H9 (cell line): ENCODE measurements around the gene IL17REL. TPM values are rescaled to one million over a fixed set of nuclear protein-coding genes. Genes with fewer than 3 reads are reported as not detected.
A peak's percentile ranks its signal among the peaks of the same experiment; 100 is the strongest.

Experiments used
- DNase-seq: peaks from one replicate; pipeline ENCODE4 v3.0.0-alpha.2; 2017
- H2AFZ ChIP-seq: one replicate; pipeline ENCODE4 v1.6.1; 2013; ENCODE audit warnings: mild to moderate bottlenecking, low read length, control low read depth, moderate library complexity
- H2AK5ac ChIP-seq: 2 replicates; pipeline ENCODE4 v1.6.1; 2013; ENCODE audit warnings: low read length, control low read depth, mixed read lengths; ENCODE audit not compliant: insufficient read length
- H2BK120ac ChIP-seq: one replicate; pipeline ENCODE4 v1.6.1; 2013; ENCODE audit warnings: low read depth, mild to moderate bottlenecking, low read length, control low read depth, inconsistent platforms; ENCODE audit not compliant: poor library complexity, severe bottlenecking
- H2BK12ac ChIP-seq: 2 replicates; pipeline ENCODE4 v1.6.1; 2013; ENCODE audit warnings: low read length, control low read depth, mixed read lengths, low read depth; ENCODE audit not compliant: insufficient read length
- H2BK15ac ChIP-seq: 2 replicates; pipeline ENCODE4 v1.6.1; 2013; ENCODE audit warnings: low read depth, low read length, control low read depth
- H2BK20ac ChIP-seq: one replicate; pipeline ENCODE4 v1.6.1; 2013; ENCODE audit warnings: low read depth, mild to moderate bottlenecking, low read length, control low read depth, inconsistent platforms; ENCODE audit not compliant: poor library complexity, severe bottlenecking
- H2BK5ac ChIP-seq: 2 replicates; pipeline ENCODE4 v1.6.1; 2013; ENCODE audit warnings: low read length, control low read depth, mixed read lengths; ENCODE audit not compliant: insufficient read length
- H3K14ac ChIP-seq: 2 replicates; pipeline ENCODE4 v1.6.1; 2013; ENCODE audit warnings: low read length, control low read depth; ENCODE audit not compliant: insufficient read depth
- H3K18ac ChIP-seq: 2 replicates; pipeline ENCODE4 v1.6.1; 2013; ENCODE audit warnings: low read depth, mild to moderate bottlenecking, mixed read lengths, low read length, control low read depth; ENCODE audit not compliant: insufficient read length
- H3K23ac ChIP-seq: 2 replicates; pipeline ENCODE4 v1.6.1; 2013; ENCODE audit warnings: low read length, control low read depth, mixed read lengths, low read depth; ENCODE audit not compliant: insufficient read length
- H3K23me2 ChIP-seq: 2 replicates; pipeline ENCODE4 v1.6.1; 2013; ENCODE audit warnings: low read depth, mild to moderate bottlenecking, mixed read lengths, low read length, control low read depth; ENCODE audit not compliant: insufficient read length, poor library complexity, severe bottlenecking
- H3K27ac ChIP-seq: 2 replicates; pipeline ENCODE4 v1.5.1; 2013; ENCODE audit warnings: low read length, control low read depth, mixed read lengths, low read depth; ENCODE audit not compliant: insufficient read length
- H3K27me3 ChIP-seq: 2 replicates; pipeline ENCODE4 v1.6.1; 2013; ENCODE audit warnings: low read length, control low read depth, inconsistent platforms; ENCODE audit not compliant: insufficient read depth
- H3K4ac ChIP-seq: 2 replicates; pipeline ENCODE4 v1.6.1; 2013; ENCODE audit warnings: low read depth, mild to moderate bottlenecking, control low read depth, inconsistent platforms, low read length, moderate library complexity
- H3K4me1 ChIP-seq: 2 replicates; pipeline ENCODE4 v1.6.1; 2013; ENCODE audit warnings: low read length, control low read depth, inconsistent platforms; ENCODE audit not compliant: insufficient read depth
- H3K4me2 ChIP-seq: 2 replicates; pipeline ENCODE4 v1.6.1; 2013; ENCODE audit warnings: low read length, control low read depth, mixed read lengths; ENCODE audit not compliant: insufficient read length, insufficient read depth
- H3K56ac ChIP-seq: 2 replicates; pipeline ENCODE4 v1.6.1; 2013; ENCODE audit warnings: low read depth, mild to moderate bottlenecking, mixed read lengths, low read length, control low read depth; ENCODE audit not compliant: insufficient read length
- H3K79me1 ChIP-seq: 2 replicates; pipeline ENCODE4 v1.6.1; 2013; ENCODE audit warnings: low read depth, mild to moderate bottlenecking, moderate library complexity, low read length, control low read depth, inconsistent platforms; ENCODE audit not compliant: insufficient read depth, poor library complexity, severe bottlenecking
- H3K79me2 ChIP-seq: 2 replicates; pipeline ENCODE4 v1.6.1; 2013; ENCODE audit warnings: low read length, control low read depth, inconsistent platforms; ENCODE audit not compliant: insufficient read depth
- H3K9ac ChIP-seq: 2 replicates; pipeline ENCODE4 v1.6.1; 2013; ENCODE audit warnings: low read length, control low read depth, mixed read lengths; ENCODE audit not compliant: insufficient read length; ENCODE audit errors: extremely low read depth
- H3K9me3 ChIP-seq: one replicate; pipeline ENCODE4 v1.6.1; 2013; ENCODE audit warnings: low read depth, low read length, inconsistent platforms; ENCODE audit not compliant: control insufficient read depth
- H3T11ph ChIP-seq: one replicate; pipeline ENCODE4 v1.6.1; 2013; ENCODE audit warnings: mild to moderate bottlenecking, low read length, control low read depth, inconsistent platforms
- H4K20me1 ChIP-seq: one replicate; pipeline ENCODE4 v1.6.1; 2013; ENCODE audit not compliant: control insufficient read depth, insufficient read length, insufficient read depth
- H4K5ac ChIP-seq: 2 replicates; pipeline ENCODE4 v1.6.1; 2013; ENCODE audit warnings: low read depth, mild to moderate bottlenecking, mixed read lengths, low read length, control low read depth; ENCODE audit not compliant: insufficient read length
- H4K8ac ChIP-seq: replicated peaks from 2 replicates; pipeline ENCODE4 v1.6.1; 2013; ENCODE audit warnings: low read length, control low read depth, mixed read lengths, low read depth; ENCODE audit not compliant: insufficient read length
- H4K91ac ChIP-seq: 2 replicates; pipeline ENCODE4 v1.6.1; 2013; ENCODE audit warnings: low read depth, mild to moderate bottlenecking, moderate library complexity, mixed read lengths, low read length, control low read depth; ENCODE audit not compliant: insufficient read length
- H3K27ac Mint-ChIP-seq, 3 experiments: 2 replicates in 2 of 3; 3 replicates in 1 of 3; pipeline ENCODE4 v1.8.0; 2020 to 2021; ENCODE audit warnings: mixed read lengths in 3 of 3, mild to moderate bottlenecking in 1 of 3, moderate library complexity in 1 of 3
- H3K27me3 Mint-ChIP-seq: 2 replicates; pipeline ENCODE4 v1.8.0; 2021; ENCODE audit warnings: low read depth, mild to moderate bottlenecking, moderate library complexity, mixed read lengths
- H3K36me3 Mint-ChIP-seq, 3 experiments: 2 replicates in 2 of 3; 3 replicates in 1 of 3; pipeline ENCODE4 v1.8.0; 2020 to 2021; ENCODE audit warnings: low read depth in 3 of 3, mixed read lengths in 3 of 3; ENCODE audit not compliant: insufficient read depth in 1 of 3
- H3K4me1 Mint-ChIP-seq, 2 experiments: 2 replicates each; pipeline ENCODE4 v1.8.0; 2020; ENCODE audit warnings: mixed read lengths in 2 of 2
- H3K4me3 Mint-ChIP-seq, 2 experiments: 2 replicates in 1 of 2; 3 replicates in 1 of 2; pipeline ENCODE4 v1.8.0; 2020 to 2021; ENCODE audit warnings: mild to moderate bottlenecking in 2 of 2, mixed read lengths in 2 of 2, moderate library complexity in 1 of 2
- H3K9me3 Mint-ChIP-seq, 2 experiments: 2 replicates in 1 of 2; 3 replicates in 1 of 2; pipeline ENCODE4 v1.8.0; 2020; ENCODE audit warnings: mild to moderate bottlenecking in 2 of 2, mixed read lengths in 2 of 2, moderate library complexity in 1 of 2
- CTCF ChIP-seq: fragments of 200-600 bp; sonication (generic); conservative IDR thresholded peaks from 3 replicates; pipeline ENCODE4 v1.8.0; 2021; ENCODE audit warnings: antibody characterized with exemption, mild to moderate bottlenecking
- WGBS: extraction: QIAGEN DNeasy Blood & Tissue Kit; methylation state at CpG from one replicate; pipeline ENCODE4 v1.1.7; 2013; ENCODE audit warnings: missing lambda C conversion rate, low lambda C conversion rate, mixed read lengths; ENCODE audit not compliant: insufficient read length; ENCODE audit errors: extremely low coverage; 5-methylcytosine and 5-hydroxymethylcytosine counted together
- total RNA-seq: library from RNA; stranded (reverse); gene quantifications from 2 replicates; pipeline ENCODE4 v1.2.1, GENCODE V29; 2021

IL17REL gene
- total RNA-seq, 1 experiment from 2014 or later = 0.20 TPM

- Mint-ChIP-seq H3K9me3 (no peaks in the 10 kb centered on the region), H3K27ac (no peak overlapping the region), H3K36me3 (no peaks in the 10 kb centered on the region), H3K4me3 (peak overlapping the region in 1 of 2 experiments; percentile 83; a peak in 3 of 5 replicates), H3K27me3 (peaks cover 36% of the 10 kb centered on the region), H3K4me1 (peaks cover 9 to 12% of the 10 kb centered on the region in 2 experiments)
- Histone ChIP-seq H2AK5ac (no peak overlapping the region), H3K23ac (no peak overlapping the region), H2BK20ac (no peak overlapping the region), H2BK12ac (no peak overlapping the region), H3K79me2 (no peaks in the 10 kb centered on the region), H4K20me1 (no peaks in the 10 kb centered on the region), H3K9me3 (no peaks in the 10 kb centered on the region), H3K79me1 (no peaks in the 10 kb centered on the region), H4K5ac (no peak overlapping the region), H3K23me2 (peaks cover 10% of the 10 kb centered on the region), H3K18ac (no peak overlapping the region), H2BK15ac (no peak overlapping the region), H4K8ac (no peak overlapping the region), H3T11ph (no peak overlapping the region), H2BK120ac (no peak overlapping the region), H3K4me1 (no peaks in the 10 kb centered on the region; the same call in 1 of the 2 replicates), H2BK5ac (no peak overlapping the region), H3K4ac (no peak overlapping the region), H2AFZ (no peak overlapping the region), H3K14ac (no peak overlapping the region), H3K9ac (no peak overlapping the region), H3K27me3 (no peaks in the 10 kb centered on the region; the same call in 1 of the 2 replicates), H4K91ac (no peak overlapping the region), H3K56ac (no peak overlapping the region), H3K4me2 (peak overlapping the region; percentile 83), H3K27ac (no peak overlapping the region)
- no peak for DNase-seq
- TF ChIP-seq CTCF = no peak
- WGBS = no CpG with 5 or more reads among the region's 7 CpGs
These were observed 47.3 kb upstream of the IL17REL start for GRCh38 chr22:50059881-50060262.
